ENCODE data around the gene CWF19L2.
A peak's percentile ranks its signal among the peaks of the same experiment; 100 is the strongest.
"Not testable (repeated sequence)": the region's sequence is repeated elsewhere in the genome, so short reads cannot be mapped to it uniquely, and the experiment has no call there.

CWF19L2 gene

DNA sequence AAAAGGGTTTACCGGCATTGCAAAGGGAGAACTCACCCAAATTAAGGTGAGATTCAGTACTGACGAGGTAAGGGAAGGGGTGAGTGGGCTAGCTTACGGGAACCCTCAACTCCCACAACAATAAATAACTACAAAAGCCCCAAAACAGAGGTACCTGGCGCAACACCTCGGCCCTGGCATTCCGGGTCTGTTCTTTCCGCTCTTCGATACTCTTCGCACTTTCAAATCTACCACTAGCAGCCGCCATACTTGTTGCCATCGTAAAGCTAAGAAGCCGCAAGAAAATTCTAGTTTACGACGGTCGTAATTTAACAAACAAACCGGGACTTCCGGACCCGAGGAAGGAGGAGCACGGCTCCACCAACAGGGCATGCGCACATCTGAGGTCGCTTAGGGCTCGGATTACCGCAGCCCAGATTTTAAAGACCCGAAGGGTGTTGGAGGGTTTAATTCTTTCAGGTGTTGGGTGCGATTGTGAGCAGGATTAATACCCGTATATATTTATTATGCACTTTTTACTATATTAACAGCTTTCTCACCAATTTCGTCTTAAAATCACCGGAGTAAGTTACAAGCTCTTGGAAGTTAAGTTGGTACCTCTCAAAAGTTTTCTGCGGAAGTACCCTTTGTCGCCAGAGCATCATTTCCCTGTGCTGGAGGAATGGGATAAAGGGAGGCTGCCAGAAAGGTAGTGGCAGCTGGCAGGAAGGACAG lies at the start of gene CWF19L2:
TSS of gene CWF19L2 (minus strand) at position 268 of the 714 bp plus-strand sequence. CDS start at position 259, 9 bp downstream.
- H3K4me3 ChIP-seq (ENCODE audit: low read length) = peak within 1 kb of the TSS; percentile 94
- peak; percentile 95 for DNase-seq (ENCODE audit: low read depth)
- no peak for TF ChIP-seq CTCF (IDR thresholded peaks at IDR 0.05; ENCODE audit: insufficient read depth, low read depth, low read length, missing control alignments)

DNA sequence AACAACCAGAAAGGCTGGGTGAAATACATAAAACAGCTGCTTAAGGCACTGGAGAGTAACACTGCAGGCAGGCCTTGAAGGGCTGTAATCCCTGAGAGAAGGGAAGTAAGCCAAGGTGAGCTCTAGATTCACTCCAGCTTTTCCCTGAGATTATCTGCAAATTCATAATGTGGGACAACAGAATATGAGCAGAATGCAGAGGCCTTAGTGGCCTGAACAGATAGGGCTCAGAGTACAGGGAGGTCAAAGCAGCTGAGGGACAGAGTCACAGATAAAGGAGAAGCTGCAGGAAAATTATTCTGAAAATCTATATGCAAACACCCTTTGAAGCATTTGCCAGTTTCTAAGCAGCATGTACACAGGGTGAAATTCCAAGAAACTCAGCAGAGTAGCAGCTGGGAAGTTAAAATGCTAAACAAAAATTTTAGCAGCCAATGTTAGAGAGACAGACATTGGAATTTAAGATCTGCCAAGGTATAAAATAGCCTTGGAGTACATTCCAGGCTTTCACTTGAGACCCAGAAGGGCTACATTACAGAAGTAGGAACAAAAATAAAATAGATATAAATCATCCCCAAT lies 48.1 kb upstream of the CWF19L2 start:
- TF ChIP-seq CTCF (IDR thresholded peaks at IDR 0.05; ENCODE audit: insufficient read depth, low read depth, low read length, missing control alignments) = no peak
- DNase-seq (ENCODE audit: low read depth) = no peak

DNA sequence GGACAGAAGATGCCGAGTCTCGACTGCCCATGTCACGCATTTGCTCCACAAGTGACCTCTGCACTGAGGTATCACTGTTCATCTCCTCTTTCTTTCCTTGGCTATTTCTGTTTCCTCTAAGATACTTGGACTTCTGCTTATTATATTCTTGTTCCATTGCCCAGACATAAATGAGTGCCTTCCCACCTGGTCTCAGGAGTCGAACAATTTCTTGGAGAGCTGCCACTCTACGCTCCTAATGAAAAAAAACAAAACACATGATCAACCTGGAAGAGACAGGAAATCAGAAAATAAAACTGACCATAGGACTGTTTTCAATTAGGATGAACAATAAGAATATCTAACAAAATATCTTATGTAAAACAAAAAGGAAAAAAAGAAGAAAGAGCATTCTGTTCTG lies 47.4 kb upstream of the CWF19L2 start:
- DNase-seq (ENCODE audit: low read depth) = no peak
- TF ChIP-seq CTCF (IDR thresholded peaks at IDR 0.05; ENCODE audit: insufficient read depth, low read depth, low read length, missing control alignments) = no peak
- H3K4me3 ChIP-seq (ENCODE audit: low read length) = no peak overlapping the region

More for the DNA sequence above, 48.1 kb upstream of the CWF19L2 start:
- no peak overlapping the region for H3K4me3 ChIP-seq (ENCODE audit: low read length)

DNA sequence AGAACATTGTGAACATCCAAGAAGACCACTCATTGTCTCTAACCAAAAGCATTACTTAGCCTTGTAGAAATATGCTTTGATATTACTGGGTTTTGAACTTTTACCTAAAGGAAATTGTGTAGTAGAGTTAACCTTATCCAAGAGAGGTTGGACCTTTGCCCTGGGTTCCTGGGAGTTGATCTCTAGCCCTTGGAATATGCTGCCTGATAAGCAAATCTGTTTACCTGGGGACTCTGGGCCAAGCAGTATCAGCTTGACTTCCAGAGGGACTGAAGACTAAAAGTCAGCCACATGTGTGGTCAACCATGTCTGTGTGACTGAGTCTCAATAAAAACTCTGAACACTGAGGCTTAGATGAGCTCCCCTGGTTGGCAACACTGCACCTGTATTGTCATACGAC lies 44.1 kb upstream of the CWF19L2 start:
- no peak for TF ChIP-seq CTCF (IDR thresholded peaks at IDR 0.05; ENCODE audit: insufficient read depth, low read depth, low read length, missing control alignments)
- no peak for DNase-seq (ENCODE audit: low read depth)
- H3K4me3 ChIP-seq (ENCODE audit: low read length) = no peak overlapping the region

GRCh38 chr11:107497371-107497770 lies 39.7 kb upstream of the CWF19L2 start:
- DNase-seq (ENCODE audit: low read depth); H3K4me3 ChIP-seq (ENCODE audit: low read length): not testable (repeated sequence)

GRCh38 chr11:107496011-107496410 lies 38.4 kb upstream of the CWF19L2 start:
- TF ChIP-seq CTCF (IDR thresholded peaks at IDR 0.05; ENCODE audit: insufficient read depth, low read depth, low read length, missing control alignments) = no peak
- DNase-seq (ENCODE audit: low read depth) = peak; percentile 41

DNA sequence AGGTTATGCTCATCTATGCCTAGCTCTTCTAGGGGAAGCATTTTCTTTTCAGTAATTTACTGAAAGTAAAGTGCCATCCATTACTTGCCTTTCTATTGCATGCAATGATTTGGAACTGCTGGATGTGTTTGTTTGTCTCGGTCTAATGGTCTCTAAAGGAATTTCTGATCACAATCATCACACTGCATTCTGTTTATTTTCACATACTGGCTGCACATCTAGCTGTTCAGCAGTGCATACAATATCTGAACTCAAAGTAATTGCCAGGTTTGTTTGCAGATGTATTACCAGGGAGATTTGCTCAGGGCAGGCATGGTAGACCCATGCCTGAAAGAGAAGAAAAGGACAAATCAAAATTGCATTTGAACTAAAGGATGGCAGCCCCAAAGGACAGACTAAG lies 36.4 kb upstream of the CWF19L2 start:
- no peak for DNase-seq (ENCODE audit: low read depth)
- no peak overlapping the region for H3K4me3 ChIP-seq (ENCODE audit: low read length)
- no peak for TF ChIP-seq CTCF (IDR thresholded peaks at IDR 0.05; ENCODE audit: insufficient read depth, low read depth, low read length, missing control alignments)

More at GRCh38 chr11:107496011-107496410, 38.4 kb upstream of the CWF19L2 start:
- H3K4me3 ChIP-seq (ENCODE audit: low read length) = no peak overlapping the region

All from epithelial cell of esophagus (primary cell).